Amniotic stem cell (primary cell): ENCODE data around the gene WDR90.
A peak's percentile ranks its signal among the peaks of the same experiment; 100 is the strongest.

Experiments used
- DNase-seq: peaks from one replicate; lab custom pipeline; 2025; lab: John Stamatoyannopoulos, UW

The WDR90 gene

DNA sequence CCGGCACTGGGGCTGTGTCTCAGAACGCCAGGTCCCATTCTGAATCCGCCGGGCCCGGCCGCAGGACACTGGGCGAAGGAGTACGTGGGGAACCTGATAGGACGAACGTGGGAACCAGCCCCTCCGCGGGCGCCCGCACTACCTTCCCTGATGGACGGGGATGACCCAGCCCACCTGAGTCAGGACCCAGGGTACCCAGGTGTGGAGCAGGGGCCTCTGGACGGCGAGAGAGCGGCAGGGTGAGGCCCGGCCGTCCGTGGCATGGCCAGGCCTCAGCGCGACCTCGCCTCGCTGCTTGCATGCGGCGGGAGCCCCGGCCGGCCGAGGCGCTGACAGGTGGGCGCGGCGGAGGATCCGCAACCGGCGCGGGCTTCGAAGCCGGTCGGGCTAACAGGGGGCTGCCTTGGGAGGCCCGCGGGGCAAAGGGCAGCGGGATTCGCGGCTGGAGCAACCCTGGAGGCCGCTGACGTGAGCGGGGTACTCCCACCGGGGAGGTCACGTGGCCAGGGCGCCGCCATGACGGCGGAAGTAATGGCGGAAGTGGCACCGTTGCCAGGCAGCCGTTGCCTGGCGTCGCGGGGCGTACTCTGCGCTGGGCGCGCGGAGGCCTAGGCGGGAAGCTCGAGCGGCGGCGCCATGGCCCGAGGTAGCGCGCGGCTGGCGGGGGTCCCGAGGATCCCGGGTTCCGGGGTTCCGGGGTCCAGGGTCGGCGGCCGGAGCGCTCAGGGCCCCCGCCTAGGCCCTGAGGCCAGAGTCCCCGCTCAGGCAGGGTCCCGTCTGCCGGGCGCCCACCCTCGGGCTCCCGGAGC, at the start of gene WDR90:
Gene WDR90 (plus strand): TSS at position 585 of the 809 bp plus-strand sequence. CDS start 52 bp downstream, at position 637.
- DNase-seq, result peak; percentile 67

DNA sequence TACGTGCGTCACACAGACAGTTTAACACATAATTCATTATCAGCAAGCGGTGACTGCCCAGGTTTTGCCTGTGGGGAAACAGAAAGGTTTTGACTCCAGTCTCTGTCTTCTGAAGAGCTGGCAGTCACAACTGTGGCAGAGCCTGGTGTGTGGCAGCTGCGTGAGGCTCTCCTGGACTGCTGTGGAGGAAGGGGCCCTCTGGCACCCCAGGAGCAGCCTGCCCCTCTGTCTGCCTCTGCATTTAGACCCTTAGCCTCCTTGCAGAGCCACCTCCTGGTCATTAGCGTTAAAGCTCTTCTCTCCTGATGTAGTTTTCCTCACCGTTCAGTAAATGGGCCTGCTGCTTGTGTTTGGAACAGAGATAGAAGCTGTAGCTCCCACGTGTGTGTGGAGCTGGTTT, 48.4 kb upstream of the WDR90 start:
- no peak for DNase-seq

DNA sequence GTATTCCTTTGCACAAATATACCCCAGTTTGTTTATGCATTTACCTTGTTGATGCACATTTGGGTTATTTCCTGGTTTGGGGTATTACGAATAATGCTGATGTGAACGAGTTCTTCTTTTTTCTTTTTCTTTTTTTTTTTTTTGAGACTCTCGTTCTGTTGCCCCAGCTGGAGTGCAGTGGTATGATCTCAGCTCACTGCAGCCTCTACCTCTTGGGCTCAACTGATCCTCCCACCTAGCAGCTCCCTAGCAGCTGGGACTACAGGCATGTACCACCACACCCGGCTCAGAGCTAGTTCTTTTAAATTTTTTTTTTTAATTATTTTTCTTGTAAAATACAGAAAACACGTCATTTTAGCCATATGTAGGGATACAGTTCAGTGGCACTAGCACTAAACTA, 45.2 kb upstream of the WDR90 start:
- no peak for DNase-seq

DNA sequence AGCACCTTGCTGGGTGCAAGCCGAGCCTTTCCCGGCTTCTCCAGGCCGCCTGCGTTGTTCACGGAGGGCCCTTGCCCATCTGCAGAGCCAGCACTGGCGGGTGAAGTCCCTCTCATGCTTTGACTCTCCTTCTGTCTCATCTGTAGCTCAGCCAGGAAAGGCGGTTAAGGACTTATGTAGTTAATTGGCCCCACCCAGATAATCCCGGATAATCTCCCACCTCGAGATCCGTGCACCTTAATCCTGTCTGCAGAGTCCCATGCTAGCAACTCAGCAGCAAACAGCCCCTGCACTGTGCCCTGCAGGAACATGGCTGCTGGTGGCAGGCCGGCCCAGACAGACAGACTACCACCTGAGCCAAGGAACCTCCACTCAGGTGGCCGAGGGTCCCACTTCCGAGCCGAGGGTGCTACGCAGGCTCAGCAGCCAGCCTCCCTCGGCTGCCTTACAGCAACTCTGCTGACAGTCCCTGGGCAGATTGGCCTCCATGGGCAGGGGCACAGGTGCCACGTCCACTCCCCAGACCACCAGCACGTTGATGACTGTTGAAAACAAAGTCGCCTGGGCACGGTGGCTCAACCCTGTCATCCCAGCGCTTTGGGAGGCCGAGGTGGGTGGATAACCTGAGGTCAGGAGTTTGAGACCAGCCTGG, 42.4 kb upstream of the WDR90 start:
- no peak for DNase-seq

DNA sequence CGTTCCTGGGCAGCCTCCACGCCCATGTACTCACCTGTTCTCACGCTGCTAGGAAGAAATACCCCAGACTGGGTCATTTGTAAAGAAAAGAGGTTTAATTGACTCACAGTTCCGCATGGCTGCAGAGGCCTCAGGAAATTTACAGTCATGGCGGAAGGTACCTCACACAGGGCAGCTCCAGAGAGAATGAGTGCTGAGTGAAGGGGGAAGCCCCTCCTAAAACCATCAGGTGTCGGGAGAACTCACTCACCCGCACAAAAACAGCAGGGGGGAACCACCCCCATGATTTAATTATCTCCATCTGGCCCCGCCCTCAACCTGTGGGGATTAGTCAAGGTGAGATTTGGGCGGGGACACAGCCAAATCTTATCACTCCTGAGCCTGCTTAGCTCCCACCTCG, 41.1 kb upstream of the WDR90 start:
- DNase-seq, result no peak

DNA sequence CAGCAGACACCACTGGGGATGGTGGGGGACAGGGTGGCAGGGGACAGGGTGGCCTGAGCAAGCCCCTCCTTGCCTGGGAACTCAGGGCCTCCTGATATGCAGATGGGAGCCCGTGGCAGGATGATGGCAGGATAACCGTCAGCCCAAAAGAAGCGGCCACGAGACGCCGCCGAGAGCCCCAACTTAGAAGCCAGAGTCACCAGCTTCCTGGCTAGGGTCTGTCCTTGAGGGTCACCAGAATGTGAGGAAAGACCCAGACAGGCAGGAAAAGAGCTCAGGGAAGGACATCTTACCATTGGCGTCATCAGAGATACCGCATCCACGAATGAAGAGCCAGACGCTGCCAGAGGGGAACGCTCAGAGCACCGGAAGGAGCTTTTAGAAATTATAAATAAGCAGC, 39.8 kb upstream of the WDR90 start:
- no peak for DNase-seq

DNA sequence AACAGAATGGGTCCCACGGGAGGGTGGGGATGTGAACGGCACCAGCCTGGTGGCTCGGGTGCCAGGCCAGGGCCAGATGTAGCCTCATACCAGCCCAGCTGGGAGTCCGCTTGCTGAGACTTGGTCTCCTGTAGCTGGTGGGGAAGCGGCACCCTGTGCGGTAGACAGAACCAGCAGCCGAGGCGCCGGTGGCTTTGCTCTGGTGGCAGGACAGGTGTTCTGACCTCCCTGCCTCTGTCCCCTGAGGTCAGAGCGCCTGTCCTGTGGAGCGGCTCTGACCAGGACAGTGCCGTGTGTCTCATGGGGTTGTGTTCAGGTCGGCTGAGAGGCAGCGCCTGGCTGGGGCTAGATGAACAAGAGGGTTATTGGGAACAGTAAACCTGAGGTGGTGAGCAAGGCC, 39.2 kb upstream of the WDR90 start:
- no peak for DNase-seq

DNA sequence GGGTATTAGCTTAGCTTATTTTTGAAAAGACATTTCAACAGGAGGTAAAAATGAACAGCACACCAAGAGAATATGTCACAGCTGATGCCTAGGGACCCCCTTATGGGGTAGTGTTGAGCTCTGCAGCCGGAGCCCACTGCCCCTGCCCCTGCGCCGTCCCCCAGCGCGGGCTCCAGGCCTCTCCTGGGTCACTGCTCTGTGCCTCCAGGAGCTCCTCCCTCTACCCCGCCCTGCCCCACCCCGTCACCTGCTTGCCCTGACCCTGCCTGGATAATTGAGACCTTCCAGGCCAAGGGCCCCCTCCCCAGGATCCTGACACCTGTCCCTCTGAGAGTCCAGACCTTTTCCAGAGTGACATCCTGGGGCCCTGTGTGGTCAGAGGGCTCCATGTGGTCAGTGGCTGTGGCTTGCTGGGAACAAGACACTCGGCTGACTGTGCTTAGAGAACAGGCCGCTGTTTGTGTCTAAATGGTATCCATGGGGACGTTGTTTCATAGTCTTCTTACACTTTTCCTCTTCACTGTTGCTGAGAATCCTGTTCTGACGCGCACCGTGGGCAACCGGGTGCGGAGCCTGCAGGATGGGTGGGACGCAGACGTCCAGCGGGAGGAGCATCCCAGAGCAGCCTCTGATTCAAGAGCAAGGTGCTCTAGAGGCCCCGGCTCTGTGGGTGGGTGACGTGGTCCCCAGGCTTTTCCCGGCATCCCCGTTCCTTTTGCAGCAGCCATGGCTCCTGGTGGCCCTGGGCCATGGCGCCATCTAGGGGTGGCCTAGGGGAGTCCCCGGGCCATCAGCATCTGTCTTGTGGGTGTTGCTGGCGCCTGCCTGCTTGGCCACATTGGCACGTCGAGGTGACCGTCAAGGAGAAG, 38.4 kb upstream of the WDR90 start:
- DNase-seq, result no peak

DNA sequence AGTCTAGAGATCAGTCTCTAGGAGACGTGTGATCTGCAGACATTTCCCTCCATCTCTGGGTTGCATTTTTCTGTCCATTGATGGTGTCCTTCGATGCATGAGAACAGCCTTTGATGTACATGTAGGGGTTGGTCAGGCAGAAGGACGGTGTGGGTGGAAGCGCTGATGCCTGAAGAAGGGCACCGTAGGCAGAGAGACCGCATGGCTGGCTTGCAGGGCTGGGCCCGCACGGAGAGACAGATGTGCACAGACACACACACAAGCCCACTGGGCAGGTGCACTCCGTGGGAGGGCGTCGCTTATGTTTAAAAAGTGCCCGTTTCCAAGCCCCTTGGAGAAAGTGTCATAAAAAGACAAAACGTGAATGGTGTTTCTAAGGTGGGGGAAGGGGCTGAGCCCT, 34.0 kb upstream of the WDR90 start:
- DNase-seq, result no peak

DNA sequence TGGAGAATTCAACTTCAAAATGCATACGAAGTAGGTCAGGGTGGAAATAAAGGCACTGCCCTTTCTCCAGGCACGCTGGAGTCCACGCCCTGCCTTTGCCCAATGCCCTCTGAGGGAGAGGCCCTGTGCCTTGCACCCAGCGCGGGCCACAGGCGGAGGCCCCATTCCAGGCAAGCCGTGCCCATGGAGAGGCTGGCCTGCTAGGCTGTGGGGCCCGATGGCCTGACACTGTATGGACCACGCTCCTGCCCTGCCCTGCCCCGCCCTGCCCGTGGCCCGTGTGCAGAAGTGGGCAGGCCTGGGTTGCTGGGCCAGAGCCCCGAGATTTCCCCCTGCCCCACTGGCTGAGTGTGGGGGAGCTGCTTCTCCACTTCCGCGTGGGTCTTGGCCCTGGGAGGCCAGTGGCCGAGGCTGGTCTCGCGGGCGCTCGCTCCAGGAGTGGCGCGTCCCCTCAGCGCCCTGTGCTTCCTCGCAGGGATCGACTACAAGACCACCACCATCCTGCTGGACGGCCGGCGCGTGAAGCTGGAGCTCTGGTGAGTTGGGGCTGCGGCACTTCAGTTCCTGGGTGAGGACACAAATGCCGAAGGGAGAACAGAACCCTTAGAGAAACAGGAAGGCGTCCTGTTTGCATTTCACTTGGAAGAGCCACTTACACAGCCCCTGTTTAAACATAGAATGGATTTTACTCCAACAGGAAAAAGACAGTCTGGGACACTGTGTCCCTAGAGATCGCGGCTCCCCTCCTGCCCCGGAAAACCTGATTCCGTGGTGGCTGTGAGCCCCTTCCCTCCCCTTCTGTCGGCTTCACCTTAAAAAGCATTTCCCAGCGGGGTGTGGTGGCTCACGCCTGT, 32.2 kb upstream of the WDR90 start:
- DNase-seq, result no peak

DNA sequence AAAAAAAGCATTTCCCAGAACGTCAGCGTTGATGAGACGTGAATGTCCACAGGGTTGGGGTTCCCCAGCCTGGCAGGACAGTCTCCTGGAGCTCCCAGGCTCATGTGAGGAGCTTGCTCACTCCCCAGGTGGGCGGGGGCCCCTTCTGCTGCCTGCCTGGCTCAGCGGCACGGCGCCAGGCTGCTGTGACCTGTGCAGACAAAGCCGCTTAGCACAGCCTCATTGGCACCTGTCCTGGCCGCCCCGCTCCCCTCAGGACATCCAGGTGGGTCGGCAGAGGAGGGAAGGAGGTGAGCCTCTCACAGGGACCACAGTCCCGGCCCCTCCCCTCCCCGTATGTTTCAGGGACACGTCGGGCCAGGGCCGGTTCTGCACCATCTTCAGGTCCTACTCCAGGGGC, 31.3 kb upstream of the WDR90 start:
- DNase-seq, result no peak

DNA sequence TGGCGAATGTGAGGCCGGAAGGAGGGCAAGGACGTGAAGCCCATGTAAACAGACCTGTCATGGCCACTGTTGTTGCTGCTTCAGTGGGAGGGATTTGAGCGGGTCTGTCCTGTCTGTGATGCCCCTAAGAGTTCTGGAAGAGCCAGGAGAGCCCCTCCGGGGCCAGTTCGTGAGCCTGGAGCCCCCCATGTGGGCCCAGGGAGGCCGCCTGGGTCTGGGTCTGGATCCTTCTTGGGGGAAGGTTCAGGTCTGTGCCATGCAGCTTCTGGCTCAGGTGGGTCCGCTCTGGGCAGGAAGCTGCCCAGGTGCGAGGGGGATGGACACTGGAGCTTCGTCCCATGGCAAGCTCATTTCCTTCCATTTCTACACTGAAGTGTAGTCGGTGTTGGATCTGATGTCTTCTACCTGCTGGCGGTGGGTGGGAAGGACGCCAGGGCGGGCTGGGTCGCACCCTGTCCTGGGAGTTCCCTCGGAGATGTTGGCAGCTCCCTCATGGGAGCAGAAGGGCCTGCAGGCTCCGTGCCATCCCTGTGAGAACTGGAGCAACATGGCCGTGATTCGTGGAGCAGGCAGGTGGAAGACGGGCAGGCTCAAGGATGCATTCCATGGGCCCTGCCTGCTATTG, 29.6 kb upstream of the WDR90 start:
- no peak for DNase-seq

DNA sequence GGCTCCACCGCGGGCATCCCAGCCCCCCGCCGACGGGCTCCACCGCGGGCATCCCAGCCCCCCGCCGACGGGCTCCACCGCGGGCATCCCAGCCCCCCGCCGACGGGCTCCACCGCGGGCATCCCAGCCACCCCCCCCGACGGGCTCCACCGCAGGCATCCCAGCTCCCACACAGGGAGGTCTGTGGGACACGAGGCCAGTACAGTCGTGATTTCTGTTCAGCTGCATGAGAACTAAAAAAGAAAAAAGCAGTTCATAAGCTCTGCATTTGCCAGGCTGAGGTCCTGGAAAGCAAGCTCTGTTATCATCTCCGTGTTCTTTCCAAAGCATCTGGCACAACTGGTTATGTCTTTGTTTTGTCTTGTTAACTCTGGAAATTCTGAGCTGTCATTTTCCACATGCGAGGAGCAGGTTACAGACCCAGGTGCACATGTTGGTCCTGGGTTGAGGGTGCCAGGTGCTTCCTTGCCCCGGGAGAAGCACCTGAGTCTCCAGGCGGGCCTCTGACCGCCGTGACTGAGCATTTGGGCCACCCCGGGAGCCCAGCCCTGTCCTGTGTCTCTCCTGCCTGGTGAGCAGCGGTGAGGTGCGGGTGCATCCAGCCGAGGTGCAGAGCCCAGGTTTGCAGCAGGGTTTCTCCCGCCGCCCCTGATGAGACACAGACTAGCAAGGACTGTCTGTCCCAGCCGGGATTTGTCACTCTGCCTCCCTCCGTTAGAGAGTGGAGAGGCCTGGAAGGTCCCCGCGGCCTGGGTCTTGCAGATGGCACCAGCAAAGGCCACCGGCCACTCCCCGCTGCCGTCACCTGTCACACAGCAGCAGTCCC, 28.3 kb upstream of the WDR90 start:
- DNase-seq, result no peak

DNA sequence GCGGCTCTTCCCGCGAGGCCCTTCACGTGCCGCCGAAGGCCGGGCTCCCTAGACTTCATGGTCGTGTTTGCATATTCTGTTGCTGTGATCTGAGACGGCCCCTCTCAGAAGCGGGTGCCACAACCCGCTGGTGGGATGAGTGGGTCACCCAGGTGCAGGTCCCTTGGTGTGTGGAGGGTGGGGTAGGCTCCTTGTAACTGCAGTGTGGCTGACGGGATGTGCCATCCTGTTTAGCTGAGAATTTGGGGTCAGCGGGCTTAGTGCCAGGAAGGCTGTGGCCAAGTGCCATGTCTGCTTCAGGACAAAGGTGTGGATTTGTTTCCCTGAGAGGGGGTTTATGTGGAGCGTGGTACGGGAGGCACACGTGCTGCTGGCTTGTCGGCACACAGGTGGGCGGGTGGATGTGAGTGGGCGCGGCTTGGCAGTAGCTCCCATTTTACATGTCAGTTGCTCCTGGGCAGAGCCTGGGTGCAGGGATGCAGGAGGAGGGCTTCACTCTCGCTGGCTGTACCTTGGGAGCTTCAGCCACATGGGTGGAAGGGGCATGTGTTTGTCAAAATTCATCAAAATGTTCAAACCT, 27.5 kb upstream of the WDR90 start:
- no peak for DNase-seq

DNA sequence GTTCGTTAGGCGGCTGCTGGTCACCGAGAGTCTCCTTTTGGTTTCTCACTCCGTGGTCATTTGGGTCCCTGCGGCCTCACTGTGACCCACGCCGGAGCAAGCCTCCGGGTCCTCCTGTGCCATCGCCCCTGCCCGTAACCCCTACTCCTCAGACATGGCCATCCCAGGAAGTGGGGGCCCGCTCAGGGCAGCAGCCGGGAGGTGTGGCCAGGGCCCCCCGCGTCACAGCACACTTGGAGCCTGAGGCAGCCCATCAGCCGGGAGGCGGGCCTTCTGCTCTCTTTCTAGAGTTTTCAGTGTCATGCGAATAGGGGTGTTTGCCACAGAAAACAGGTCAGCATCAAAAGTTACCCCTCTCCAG, 26.3 kb upstream of the WDR90 start:
- DNase-seq, result no peak

DNA sequence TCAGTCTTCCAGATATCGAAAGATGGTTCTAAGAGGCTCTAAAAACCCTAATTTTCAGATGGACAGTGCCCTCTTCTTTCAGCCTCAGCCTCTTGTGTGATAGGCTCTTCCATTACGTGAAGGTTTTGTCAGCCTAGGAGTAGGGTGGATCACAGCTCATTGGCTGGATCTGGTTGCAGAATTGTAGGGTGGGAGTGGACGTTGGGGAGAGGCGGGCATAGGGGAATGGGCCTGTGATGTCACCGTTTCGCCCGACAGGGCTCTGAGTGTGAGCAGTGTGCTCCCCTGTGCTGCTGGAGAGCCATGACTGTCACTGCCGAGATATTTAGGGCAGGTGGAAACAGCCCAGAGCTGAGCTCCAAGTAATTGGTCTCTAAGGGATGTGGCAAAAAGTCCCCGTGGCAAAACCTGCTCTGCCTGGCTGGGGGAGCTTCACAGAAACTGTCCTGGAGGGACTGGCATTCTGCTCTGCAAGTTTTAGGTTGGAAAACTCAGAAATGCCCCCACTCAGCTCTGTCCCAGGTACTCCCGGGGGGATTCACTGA, 24.6 kb upstream of the WDR90 start:
- no peak for DNase-seq

DNA sequence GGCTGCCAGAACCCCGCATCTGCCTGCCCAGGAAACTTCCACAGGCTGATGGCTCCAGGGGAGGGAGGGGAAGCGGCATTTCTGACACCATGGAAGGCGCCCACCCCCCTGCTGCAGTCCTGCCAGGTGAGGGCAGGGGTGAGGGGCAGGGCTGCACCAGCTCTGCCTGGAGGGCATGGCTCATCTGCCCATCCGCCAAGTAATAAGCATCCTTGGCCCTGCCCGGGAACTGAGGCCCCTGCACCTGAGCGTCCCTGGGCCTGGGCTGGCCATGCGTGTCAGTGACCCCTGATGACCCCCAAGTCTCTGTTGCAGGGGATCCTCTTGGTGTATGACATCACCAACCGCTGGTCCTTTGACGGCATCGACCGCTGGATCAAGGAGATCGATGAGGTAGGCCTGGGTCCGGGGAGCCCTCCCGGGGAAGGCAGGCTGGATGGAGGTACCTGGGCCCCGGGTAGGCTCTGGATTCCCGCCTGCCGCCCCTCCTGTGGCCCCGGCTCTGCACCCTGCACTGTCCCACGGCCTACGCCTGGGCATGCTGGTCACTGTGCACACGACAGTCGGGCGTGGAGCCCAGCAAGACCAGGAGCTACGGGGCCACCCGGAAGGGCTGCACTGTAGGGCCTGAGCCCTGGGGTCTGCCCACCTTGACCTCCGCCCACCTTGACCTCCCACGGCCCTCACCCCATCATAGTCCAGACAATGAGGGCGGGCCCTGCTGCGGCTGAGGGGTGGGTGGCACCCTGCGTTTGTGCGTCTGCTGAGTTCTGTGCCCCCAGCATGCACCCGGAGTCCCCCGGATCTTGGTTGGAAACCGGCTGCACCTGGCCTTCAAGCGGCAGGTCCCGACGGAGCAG, 23.8 kb upstream of the WDR90 start:
- no peak for DNase-seq

DNA sequence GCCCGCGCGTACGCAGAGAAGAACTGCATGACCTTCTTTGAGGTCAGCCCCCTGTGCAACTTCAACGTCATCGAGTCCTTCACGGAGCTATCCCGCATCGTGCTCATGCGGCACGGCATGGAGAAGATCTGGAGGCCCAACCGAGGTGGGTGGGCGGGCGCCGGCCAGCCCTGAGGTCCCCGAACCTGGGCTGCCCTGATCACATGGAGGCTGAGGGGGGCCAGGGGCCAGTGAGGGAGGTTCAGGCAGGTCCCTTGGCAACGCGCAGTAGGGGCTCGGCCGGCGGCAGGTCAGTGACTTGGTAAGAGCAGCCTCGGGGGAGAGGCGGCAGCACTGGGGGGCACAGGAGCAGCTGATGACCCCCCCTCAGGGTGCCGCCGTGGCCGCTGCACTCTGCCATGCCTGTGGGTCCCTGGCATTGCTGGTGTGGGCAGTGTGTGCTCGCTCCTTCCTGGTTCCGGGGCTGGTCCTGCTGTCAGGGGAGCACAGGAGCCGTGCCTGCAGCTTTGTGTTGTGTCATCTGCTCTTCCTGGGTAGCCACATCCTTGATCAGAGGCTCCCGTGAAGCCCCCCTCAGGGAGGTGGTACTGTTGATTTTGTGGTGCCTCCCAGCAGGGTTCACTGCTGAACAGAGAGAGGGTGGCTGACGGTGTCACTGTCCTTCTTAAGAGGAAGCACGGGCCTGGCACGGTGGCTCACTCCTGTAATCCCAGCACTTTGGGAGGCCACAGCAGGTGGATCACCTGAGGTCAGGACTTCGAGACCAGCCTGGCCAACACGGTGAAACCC, 23.0 kb upstream of the WDR90 start:
- DNase-seq, result no peak
